Small intestine (tissue), 7 donors: Measurements from ENCODE around the gene FOXO1. TPM values are rescaled to one million over a fixed set of nuclear protein-coding genes. Genes with fewer than 3 reads are reported as not detected.
A peak's percentile ranks its signal among the peaks of the same experiment; 100 is the strongest.

ENCODE experiments used
- DNase-seq, 2 donors: peaks; one replicate each; pipeline versions ENCODE4 v3.0.0 to v3.0.0-alpha.2; 2013
- FAIRE-seq: peaks from 2 replicates; lab custom pipeline; 2012; peaks lifted over from hg19 to GRCh38; lab: Jason Lieb, UNC
- H3K27ac ChIP-seq, 3 donors: one replicate each; pipeline ENCODE4 v1.5.1; 2013; ENCODE audit warnings: low read length in 2 of 3, mild to moderate bottlenecking in 2 of 3, control low read depth in 1 of 3, inconsistent platforms in 1 of 3, low read depth in 1 of 3, moderate library complexity in 1 of 3
- H3K27me3 ChIP-seq, 3 donors: one replicate each; pipeline ENCODE4 v1.6.1; 2013; ENCODE audit warnings: low read length in 3 of 3, inconsistent platforms in 1 of 3; ENCODE audit not compliant: control insufficient read depth in 3 of 3, insufficient read depth in 3 of 3
- H3K36me3 ChIP-seq, 3 donors: one replicate each; pipeline ENCODE4 v1.6.1; 2013; ENCODE audit warnings: low read length in 3 of 3, inconsistent platforms in 1 of 3, low read depth in 1 of 3, mild to moderate bottlenecking in 1 of 3, moderate library complexity in 1 of 3; ENCODE audit not compliant: control insufficient read depth in 3 of 3, insufficient read depth in 2 of 3
- H3K4me1 ChIP-seq, 3 donors: one replicate each; pipeline ENCODE4 v1.6.1; 2013; ENCODE audit warnings: low read length in 2 of 3, inconsistent platforms in 1 of 3, low read depth in 1 of 3, mild to moderate bottlenecking in 1 of 3, moderate library complexity in 1 of 3; ENCODE audit not compliant: control insufficient read depth in 3 of 3, insufficient read depth in 2 of 3
- H3K4me3 ChIP-seq, 3 donors: one replicate each; pipeline ENCODE4 v1.5.1; 2013; ENCODE audit warnings: low read length in 3 of 3, control low read depth in 1 of 3, inconsistent platforms in 1 of 3, low read depth in 1 of 3, mild to moderate bottlenecking in 1 of 3, moderate library complexity in 1 of 3
- H3K9me3 ChIP-seq, 2 donors: one replicate each; pipeline ENCODE4 v1.6.1; 2013; ENCODE audit warnings: low read depth in 1 of 2, low read length in 1 of 2; ENCODE audit not compliant: control insufficient read depth in 2 of 2, insufficient read depth in 1 of 2
- WGBS, 3 donors: extraction: QIAGEN DNeasy Blood & Tissue Kit; methylation state at CpG; one replicate each; pipeline ENCODE4 v1.1.7; 2013; 5-methylcytosine and 5-hydroxymethylcytosine counted together
- polyA plus RNA-seq, 4 donors: library from polyadenylated mRNA; stranded (reverse) in 3 of 4; unstranded in 1 of 4; fragments of 200-250 nt in 3 of 4; fragments of 120-200 nt in 1 of 4; gene quantifications; one replicate each; pipeline versions ENCODE4 v1.2.1 to v1.2.3, GENCODE V29; 2013
- donor health status: healthy with polysubstance abuse.
- donor health status: control.
- donor health status: control.
- donor health status: Bipolar disorder and iron deficiency.
- donor health status: healthy.

The FOXO1 gene
- polyA plus RNA-seq, 4 donors = 4.0 to 10.1 (median 7.1) TPM

GRCh38 chr13:40547591-40548315 lies 118.7 kb downstream of the FOXO1 start:
- peaks cover 0 to 3% of the 10 kb centered on the region in 2 donors for H3K9me3 ChIP-seq
- H3K36me3 ChIP-seq = no peaks in the 10 kb centered on the region
- DNase-seq (no peak), FAIRE-seq (no peak)
- no peak overlapping the region for H3K27ac ChIP-seq
- H3K4me1 ChIP-seq = no peaks in the 10 kb centered on the region
- no peak overlapping the region for H3K4me3 ChIP-seq
- 78 to 93% (median 84%) methylated on average over 2 of the region's 2 CpGs for WGBS, 3 donors
- no peaks in the 10 kb centered on the region for H3K27me3 ChIP-seq

GRCh38 chr13:40546047-40546446 lies 120.4 kb downstream of the FOXO1 start:
- H3K9me3 ChIP-seq = peaks cover 0 to 3% of the 10 kb centered on the region in 2 donors
- 84 to 95% (median 90%) methylated on average over 7 of the region's 7 CpGs for WGBS, 3 donors
- no peak overlapping the region for H3K27ac ChIP-seq
- H3K36me3 ChIP-seq = no peaks in the 10 kb centered on the region
- no peaks in the 10 kb centered on the region for H3K27me3 ChIP-seq
- DNase-seq = no peak
- no peak overlapping the region for H3K4me3 ChIP-seq
- no peaks in the 10 kb centered on the region for H3K4me1 ChIP-seq
- FAIRE-seq = no peak

DNA sequence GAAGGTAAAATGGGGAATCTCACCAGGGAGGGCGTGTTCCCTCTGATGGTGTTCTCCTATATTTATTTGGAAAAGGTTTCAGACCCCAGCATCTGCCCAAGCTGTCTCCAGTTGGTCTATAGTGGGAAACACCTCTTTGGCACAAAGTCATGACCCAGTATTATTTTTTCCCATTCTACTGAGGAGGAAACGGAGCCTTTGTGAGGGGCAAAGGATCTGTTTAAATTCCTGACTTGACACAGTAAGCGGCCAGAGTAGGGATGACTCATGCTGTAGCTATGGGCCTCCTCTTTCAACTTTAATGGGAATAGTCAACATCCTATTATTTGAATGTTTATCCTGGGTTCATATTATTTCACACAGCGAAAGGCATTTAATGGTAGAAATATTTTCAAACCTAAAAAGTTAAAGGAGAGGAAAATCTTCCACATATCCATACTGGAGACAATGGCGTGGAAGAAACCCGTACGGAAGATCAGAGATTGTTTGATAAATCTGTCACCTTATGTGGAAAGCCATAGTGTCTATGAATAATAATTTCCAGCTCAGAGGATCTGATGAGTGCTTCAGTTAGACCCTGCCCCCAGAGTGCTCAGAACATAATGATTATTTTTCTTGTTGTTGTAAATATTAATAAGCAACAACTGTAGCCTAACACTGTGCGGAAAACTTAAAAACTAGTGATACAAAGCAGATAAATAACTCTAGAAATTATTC lies 126.0 kb downstream of the FOXO1 start:
- DNase-seq = no peak
- no peaks in the 10 kb centered on the region for H3K9me3 ChIP-seq
- WGBS, 3 donors = 77 to 89% (median 86%) methylated on average over 8 of the region's 8 CpGs
- H3K27ac ChIP-seq = peak overlapping the region in 1 of 3 donors; percentile 53
- no peak for FAIRE-seq
- no peaks in the 10 kb centered on the region for H3K36me3 ChIP-seq
- H3K4me3 ChIP-seq = no peak overlapping the region
- H3K27me3 ChIP-seq = no peaks in the 10 kb centered on the region
- peaks cover 0 to 6% (median 0%) of the 10 kb centered on the region in 3 donors for H3K4me1 ChIP-seq

DNA sequence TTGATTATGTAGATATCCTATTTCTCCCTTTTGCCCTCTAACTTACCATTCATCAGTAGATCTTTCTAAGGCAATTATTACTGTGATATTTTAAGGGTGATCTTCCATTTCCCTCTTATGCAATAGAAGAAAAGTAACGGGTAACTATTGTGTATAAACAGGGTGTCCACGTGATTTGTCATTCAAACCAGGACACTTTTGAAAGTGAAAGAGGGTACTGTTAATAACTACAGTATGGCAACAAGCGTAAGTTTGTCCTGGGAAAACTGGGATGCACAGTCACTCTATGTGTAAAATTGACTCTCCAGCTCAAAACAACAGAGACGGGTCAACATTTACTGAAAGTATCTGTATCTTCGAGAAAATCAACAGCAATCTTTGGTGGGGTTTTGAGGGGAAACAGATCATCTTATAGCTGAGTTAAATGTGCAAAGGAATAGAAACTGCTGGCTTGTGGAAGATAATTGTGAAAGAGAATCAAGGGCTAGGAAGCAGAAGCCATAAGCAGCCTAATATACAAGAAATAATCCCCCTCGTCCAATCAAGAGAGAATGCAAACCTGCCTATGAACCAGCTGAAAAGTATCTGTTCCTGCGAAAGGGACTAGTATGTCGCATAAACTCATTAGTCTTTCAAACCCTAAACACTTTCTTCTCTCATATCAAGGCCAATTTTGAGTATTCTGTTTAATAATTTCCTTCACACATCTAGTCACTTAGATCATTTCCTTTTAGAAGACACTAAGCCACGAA lies 126.7 kb downstream of the FOXO1 start:
- no peaks in the 10 kb centered on the region for H3K27me3 ChIP-seq
- H3K27ac ChIP-seq = peak overlapping the region in 1 of 3 donors; percentile 53
- no peaks in the 10 kb centered on the region for H3K36me3 ChIP-seq
- 69 to 88% (median 79%) methylated on average over 9 of the region's 9 CpGs for whole genome bisulfite sequencing, 3 donors
- H3K4me1 ChIP-seq = peaks cover 0 to 6% (median 0%) of the 10 kb centered on the region in 3 donors
- no peaks in the 10 kb centered on the region for H3K9me3 ChIP-seq
- DNase-seq (no peak), FAIRE-seq (no peak)
- H3K4me3 ChIP-seq = no peak overlapping the region

GRCh38 chr13:40537146-40537895 lies 129.1 kb downstream of the FOXO1 start:
- DNase-seq (no peak), FAIRE-seq (no peak)
- Histone ChIP-seq H3K4me1 (peaks cover 0 to 6% (median 0%) of the 10 kb centered on the region in 3 donors), H3K4me3 (no peak overlapping the region), H3K36me3 (no peaks in the 10 kb centered on the region), H3K27ac (no peak overlapping the region), H3K9me3 (no peaks in the 10 kb centered on the region), H3K27me3 (no peaks in the 10 kb centered on the region)
- WGBS, 3 donors = 83 to 86% (median 84%) methylated on average over 13 of the region's 13 CpGs

- H3K9me3 ChIP-seq = no peaks in the 10 kb centered on the region
- H3K36me3 ChIP-seq = no peaks in the 10 kb centered on the region
- peaks cover 0 to 6% (median 0%) of the 10 kb centered on the region in 3 donors for H3K4me1 ChIP-seq
- peak overlapping the region in 1 of 3 donors; percentile 17 for H3K27ac ChIP-seq
- peak; percentile 57 to 80 for DNase-seq
- no peaks in the 10 kb centered on the region for H3K27me3 ChIP-seq
- no peak for FAIRE-seq
- 35 to 58% (median 43%) methylated on average over 9 of the region's 9 CpGs for WGBS, 3 donors
- H3K4me3 ChIP-seq = no peak overlapping the region
These were observed 129.9 kb downstream of the FOXO1 start for GRCh38 chr13:40536443-40537113.

DNA sequence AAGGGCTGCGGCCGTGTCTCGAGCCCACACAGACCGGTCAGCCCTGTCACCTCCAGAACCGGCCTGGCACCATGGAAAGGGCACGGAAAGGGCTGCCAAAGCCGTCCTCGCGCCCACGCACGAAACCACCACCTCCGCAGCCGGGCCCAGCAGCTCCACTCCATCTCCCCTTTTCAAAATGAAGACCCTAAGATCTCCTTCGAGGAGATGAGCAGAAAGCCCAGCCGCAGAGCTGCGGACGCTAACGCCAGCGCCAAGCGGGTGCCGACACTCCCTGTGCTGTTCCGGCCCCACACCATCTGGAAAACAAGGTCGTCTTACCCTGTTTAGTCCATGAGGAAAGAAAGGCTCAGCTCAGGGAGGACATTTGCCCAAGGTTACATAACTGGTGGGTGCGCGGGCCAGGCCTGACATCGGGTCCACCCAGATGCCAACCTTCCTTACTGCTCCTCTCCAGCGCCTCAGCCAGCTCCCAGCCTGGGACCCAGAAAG lies 131.1 kb downstream of the FOXO1 start:
- no peaks in the 10 kb centered on the region for H3K36me3 ChIP-seq
- H3K9me3 ChIP-seq = no peaks in the 10 kb centered on the region
- H3K4me1 ChIP-seq = peaks cover 0 to 6% (median 0%) of the 10 kb centered on the region in 3 donors
- WGBS, 3 donors = 94 to 99% (median 96%) methylated on average over 27 of the region's 27 CpGs
- H3K27ac ChIP-seq = no peak overlapping the region
- no peak for FAIRE-seq
- no peak overlapping the region for H3K4me3 ChIP-seq
- no peak for DNase-seq
- no peaks in the 10 kb centered on the region for H3K27me3 ChIP-seq
